Loucy (cell line): ENCODE measurements around the gene BCAR3.

Source experiments
- H2AFZ ChIP-seq: fragments of 200-600 bp; sonication (generic); 2 replicates; pipeline ENCODE4 v1.6.0; 2016; ENCODE audit warnings: antibody characterized with exemption, mild to moderate bottlenecking, low read length, moderate library complexity
- H3F3A ChIP-seq: fragments of 200-600 bp; 2 replicates; pipeline ENCODE4 v1.6.0; 2016; ENCODE audit warnings: antibody characterized with exemption, low read depth, mild to moderate bottlenecking
- H3K27me3 ChIP-seq: fragments of 200-600 bp; sonication (generic); 2 replicates; pipeline ENCODE4 v1.6.1; 2014; ENCODE audit warnings: low read length, mild to moderate bottlenecking; ENCODE audit not compliant: insufficient read depth, poor library complexity, severe bottlenecking
- H3K36me3 ChIP-seq: fragments of 200-600 bp; sonication (generic); 2 replicates; pipeline ENCODE4 v1.6.1; 2016; ENCODE audit warnings: low read length; ENCODE audit not compliant: insufficient read depth
- H3K4me1 ChIP-seq: fragments of 200-600 bp; sonication (generic); 2 replicates; pipeline ENCODE4 v1.5.1; 2014; ENCODE audit warnings: low read length, mild to moderate bottlenecking; ENCODE audit not compliant: insufficient read depth, poor library complexity, severe bottlenecking
- H3K4me2 ChIP-seq: fragments of 200-600 bp; sonication (generic); 2 replicates; pipeline ENCODE4 v1.6.0; 2014; ENCODE audit warnings: antibody characterized with exemption, low read length, low read depth, mild to moderate bottlenecking; ENCODE audit not compliant: poor library complexity, severe bottlenecking
- H3K4me3 ChIP-seq: fragments of 200-600 bp; sonication (generic); 2 replicates; pipeline ENCODE4 v1.5.1; 2014; ENCODE audit warnings: low read length, mild to moderate bottlenecking, mixed read lengths; ENCODE audit not compliant: poor library complexity, severe bottlenecking
- H3K79me2 ChIP-seq: fragments of 200-600 bp; sonication (generic); 2 replicates; pipeline ENCODE4 v1.6.1; 2014; ENCODE audit warnings: low read length; ENCODE audit not compliant: insufficient read depth
- H3K9ac ChIP-seq: fragments of 200-600 bp; sonication (generic); 2 replicates; pipeline ENCODE4 v1.6.0; 2014; ENCODE audit warnings: mild to moderate bottlenecking, low read depth, low read length, moderate library complexity; ENCODE audit not compliant: poor library complexity, severe bottlenecking
- H3K9me2 ChIP-seq: fragments of 200-600 bp; sonication (generic); replicated peaks from 2 replicates; pipeline ENCODE4 v1.6.1; 2016; ENCODE audit warnings: low read depth, low read length, mixed read lengths
- H3K9me3 ChIP-seq: fragments of 200-600 bp; sonication (generic); 2 replicates; pipeline ENCODE4 v1.6.1; 2014; ENCODE audit warnings: mild to moderate bottlenecking, antibody characterized with exemption, low read length, low read depth; ENCODE audit not compliant: insufficient read depth
- H4K20me1 ChIP-seq: fragments of 200-600 bp; sonication (generic); 2 replicates; pipeline ENCODE4 v1.6.0; 2014; ENCODE audit warnings: antibody characterized with exemption, low read length, mild to moderate bottlenecking; ENCODE audit not compliant: insufficient read depth, poor library complexity, severe bottlenecking
- CTCF ChIP-seq: fragments of 200-600 bp; sonication (generic); conservative IDR thresholded peaks from 2 replicates; pipeline ENCODE4 v1.5.1; 2014; ENCODE audit warnings: mild to moderate bottlenecking, antibody characterized with exemption, low read length
- EZH2phosphoT487 ChIP-seq: fragments of 200-600 bp; IDR thresholded peaks from 2 replicates; pipeline ENCODE4 v1.6.1; 2018; ENCODE audit warnings: antibody characterized with exemption, mild to moderate bottlenecking, moderate library complexity, borderline replicate concordance

The BCAR3 gene

GRCh38 chr1:93702828-93703183, 21.2 kb upstream of the BCAR3 start:
- Histone ChIP-seq H3K4me1 (no peaks in the 10 kb centered on the region), H3F3A (no peaks in the 10 kb centered on the region), H2AFZ (no peak overlapping the region), H4K20me1 (no peaks in the 10 kb centered on the region), H3K27me3 (no peaks in the 10 kb centered on the region), H3K36me3 (no peaks in the 10 kb centered on the region), H3K9me3 (no peaks in the 10 kb centered on the region), H3K9me2 (no peaks in the 10 kb centered on the region), H3K4me3 (no peak overlapping the region), H3K9ac (no peak overlapping the region), H3K79me2 (no peaks in the 10 kb centered on the region), H3K4me2 (no peak overlapping the region)
- TF ChIP-seq EZH2phosphoT487 = no peak
- no peak for TF ChIP-seq CTCF

- H3K9ac ChIP-seq = no peak overlapping the region
- no peaks in the 10 kb centered on the region for H3K4me1 ChIP-seq
- no peak overlapping the region for H3K4me3 ChIP-seq
- no peaks in the 10 kb centered on the region for H3K9me2 ChIP-seq
- no peaks in the 10 kb centered on the region for H3K27me3 ChIP-seq
- TF ChIP-seq EZH2phosphoT487 = no peak
- TF ChIP-seq CTCF = no peak
- H3F3A ChIP-seq = no peaks in the 10 kb centered on the region
- H3K36me3 ChIP-seq = no peaks in the 10 kb centered on the region
- H4K20me1 ChIP-seq = no peaks in the 10 kb centered on the region
- H3K79me2 ChIP-seq = no peaks in the 10 kb centered on the region
- H2AFZ ChIP-seq = no peak overlapping the region
- no peak overlapping the region for H3K4me2 ChIP-seq
- H3K9me3 ChIP-seq = no peaks in the 10 kb centered on the region
These were observed 20.6 kb upstream of the BCAR3 start for GRCh38 chr1:93702111-93702827.

- H3K4me3 ChIP-seq = no peak overlapping the region
- no peaks in the 10 kb centered on the region for H4K20me1 ChIP-seq
- no peak overlapping the region for H2AFZ ChIP-seq
- no peak overlapping the region for H3K9ac ChIP-seq
- H3K4me2 ChIP-seq = no peak overlapping the region
- H3K36me3 ChIP-seq = no peaks in the 10 kb centered on the region
- H3K9me3 ChIP-seq = no peaks in the 10 kb centered on the region
- TF ChIP-seq EZH2phosphoT487 = no peak
- no peak for TF ChIP-seq CTCF
- H3K27me3 ChIP-seq = no peaks in the 10 kb centered on the region
- no peaks in the 10 kb centered on the region for H3K9me2 ChIP-seq
- no peaks in the 10 kb centered on the region for H3K4me1 ChIP-seq
- H3K79me2 ChIP-seq = no peaks in the 10 kb centered on the region
- no peaks in the 10 kb centered on the region for H3F3A ChIP-seq
These were observed 20.0 kb upstream of the BCAR3 start for GRCh38 chr1:93701629-93702028.
